Trophoblast cell (in vitro differentiated cells and primary cell): ENCODE data around the gene THOP1.
"Not testable (repeated sequence)": the region's sequence is repeated elsewhere in the genome, so short reads cannot be mapped to it uniquely, and the experiment has no call there.

Experiments
- DNase-seq, 2 donors: peaks; one replicate each; pipeline ENCODE4 v3.0.0-alpha.2; 2016
- H2AFZ ChIP-seq: 2 replicates; pipeline ENCODE4 v1.6.1; 2013; ENCODE audit warnings: low read length, moderate library complexity, mild to moderate bottlenecking; ENCODE audit not compliant: insufficient read depth, poor library complexity
- H2AK5ac ChIP-seq: 2 replicates; pipeline ENCODE4 v1.6.1; 2013; ENCODE audit warnings: mild to moderate bottlenecking, low read length
- H2BK120ac ChIP-seq: 2 replicates; pipeline ENCODE4 v1.6.1; 2013; ENCODE audit warnings: low read length, mild to moderate bottlenecking, moderate library complexity; ENCODE audit not compliant: insufficient read depth, poor library complexity
- H2BK12ac ChIP-seq: 2 replicates; pipeline ENCODE4 v1.6.1; 2013; ENCODE audit warnings: mild to moderate bottlenecking, low read length, moderate library complexity
- H2BK5ac ChIP-seq: 2 replicates; pipeline ENCODE4 v1.6.1; 2013; ENCODE audit warnings: low read length, low read depth, moderate library complexity, mild to moderate bottlenecking; ENCODE audit not compliant: poor library complexity
- H3K14ac ChIP-seq: 2 replicates; pipeline ENCODE4 v1.6.1; 2013; ENCODE audit warnings: mild to moderate bottlenecking, low read length
- H3K18ac ChIP-seq: 2 replicates; pipeline ENCODE4 v1.6.1; 2013; ENCODE audit warnings: mild to moderate bottlenecking, low read length
- H3K23ac ChIP-seq: 2 replicates; pipeline ENCODE4 v1.6.1; 2013; ENCODE audit warnings: low read length
- H3K27ac ChIP-seq: 2 replicates; pipeline ENCODE4 v1.5.1; 2013; ENCODE audit warnings: low read depth, mild to moderate bottlenecking, inconsistent platforms, low read length, moderate library complexity
- H3K27me3 ChIP-seq: 2 replicates; pipeline ENCODE4 v1.6.1; 2013; ENCODE audit warnings: inconsistent platforms, mild to moderate bottlenecking, low read length, moderate library complexity; ENCODE audit not compliant: insufficient read depth
- H3K36me3 ChIP-seq, 2 experiments: 1 replicate in 1 of 2; 2 replicates in 1 of 2; pipeline ENCODE4 v1.6.1; 2013; ENCODE audit warnings: low read length in 2 of 2, mild to moderate bottlenecking in 2 of 2, moderate library complexity in 1 of 2; ENCODE audit not compliant: insufficient read depth in 2 of 2, control insufficient read depth in 1 of 2
- H3K4ac ChIP-seq: 2 replicates; pipeline ENCODE4 v1.6.1; 2013; ENCODE audit warnings: low read depth, mild to moderate bottlenecking, low read length, moderate library complexity
- H3K4me1 ChIP-seq, 2 experiments: 1 replicate in 1 of 2; 2 replicates in 1 of 2; pipeline ENCODE4 v1.6.1; 2013; ENCODE audit warnings: low read length in 2 of 2, mild to moderate bottlenecking in 2 of 2, moderate library complexity in 1 of 2; ENCODE audit not compliant: insufficient read depth in 2 of 2, control insufficient read depth in 1 of 2
- H3K4me2 ChIP-seq: 2 replicates; pipeline ENCODE4 v1.6.1; 2013; ENCODE audit warnings: inconsistent platforms, mild to moderate bottlenecking, low read length, moderate library complexity
- H3K4me3 ChIP-seq: 2 replicates; pipeline ENCODE4 v1.5.1; 2013; ENCODE audit warnings: mild to moderate bottlenecking, low read depth, low read length, inconsistent platforms
- H3K79me1 ChIP-seq: one replicate; pipeline ENCODE4 v1.6.1; 2013; ENCODE audit warnings: low read length
- H3K79me2 ChIP-seq: 2 replicates; pipeline ENCODE4 v1.6.1; 2013; ENCODE audit warnings: low read length, mild to moderate bottlenecking; ENCODE audit not compliant: control insufficient read depth, insufficient read depth, poor library complexity
- H3K9ac ChIP-seq: 2 replicates; pipeline ENCODE4 v1.6.1; 2013; ENCODE audit warnings: mild to moderate bottlenecking, low read length
- H3K9me3 ChIP-seq: 2 replicates; pipeline ENCODE4 v1.6.1; 2013; ENCODE audit warnings: low read depth, mild to moderate bottlenecking, control low read depth, inconsistent platforms, low read length; ENCODE audit not compliant: insufficient read depth
- H4K12ac ChIP-seq: 2 replicates; pipeline ENCODE4 v1.6.1; 2013; ENCODE audit warnings: low read depth, mild to moderate bottlenecking, low read length, moderate library complexity
- H4K8ac ChIP-seq: 2 replicates; pipeline ENCODE4 v1.6.1; 2013; ENCODE audit warnings: low read depth, mild to moderate bottlenecking, low read length, moderate library complexity
- H4K91ac ChIP-seq: one replicate; pipeline ENCODE4 v1.6.1; 2013; ENCODE audit warnings: low read depth, mild to moderate bottlenecking, low read length, moderate library complexity
- WGBS: extraction: QIAGEN DNeasy Blood & Tissue Kit; methylation state at CpG from one replicate; pipeline ENCODE4 v1.1.7; 2013; ENCODE audit warnings: missing lambda C conversion rate; ENCODE audit not compliant: insufficient read length, insufficient coverage; ENCODE audit errors: extremely low coverage; 5-methylcytosine and 5-hydroxymethylcytosine counted together

The THOP1 gene

GRCh38 chr19:2816641-2817040, 31.3 kb downstream of the THOP1 start:
- Histone ChIP-seq H4K91ac (peak overlapping the region; percentile 56), H3K27ac (no peak overlapping the region), H3K4ac (no peak overlapping the region), H3K9ac (no peak overlapping the region), H3K79me1 (peaks cover 44% of the 10 kb centered on the region), H3K27me3 (no peaks in the 10 kb centered on the region), H4K8ac (no peak overlapping the region), H3K79me2 (peaks cover 18% of the 10 kb centered on the region), H3K4me1 (peaks cover 29 to 30% of the 10 kb centered on the region in 2 experiments), H2BK120ac (no peak overlapping the region), H3K14ac (no peak overlapping the region), H2AFZ (no peak overlapping the region), H2AK5ac (peak overlapping the region; percentile 52), H3K23ac (no peak overlapping the region), H2BK5ac (no peak overlapping the region), H4K12ac (no peak overlapping the region), H2BK12ac (peak overlapping the region; percentile 61), H3K4me3 (no peak overlapping the region), H3K36me3 (peaks cover 25 to 28% of the 10 kb centered on the region in 2 experiments), H3K4me2 (no peak overlapping the region), H3K9me3 (no peaks in the 10 kb centered on the region), H3K18ac (no peak overlapping the region)
- no peak for DNase-seq
- WGBS: no CpG with 5 or more reads among the region's 16 CpGs

- no CpG with 5 or more reads among the region's 22 CpGs for WGBS
- not testable (repeated sequence) for H2BK120ac ChIP-seq, H3K4me2 ChIP-seq
Measured at GRCh38 chr19:2817237-2817829, 32.0 kb downstream of the THOP1 start.

GRCh38 chr19:2819540-2820111, 34.3 kb downstream of the THOP1 start, which contains the start of gene ZNF554:
Gene ZNF554 (plus strand): TSS chr19:2819868. CDS start chr19:2820072, 204 bp downstream.
- peak; percentile 96 to 99 for DNase-seq
- peak within 1 kb of the TSS; percentile 90 for H3K18ac ChIP-seq
- H3K4me1 ChIP-seq: peaks cover 4% of the 10 kb centered on the region in 2 experiments
- H3K27ac ChIP-seq: no peak within 1 kb of the TSS
- H3K23ac ChIP-seq: no peak within 1 kb of the TSS
- peaks cover 3% of the 10 kb centered on the region for H3K9me3 ChIP-seq
- peak within 1 kb of the TSS; percentile 82 for H4K8ac ChIP-seq
- H3K4me2 ChIP-seq: peak within 1 kb of the TSS; percentile 80
- H3K79me1 ChIP-seq: peaks cover 20% of the 10 kb centered on the region
- H3K27me3 ChIP-seq: no peaks in the 10 kb centered on the region
- H3K79me2 ChIP-seq: peaks cover 7% of the 10 kb centered on the region
- H2BK120ac ChIP-seq: peak within 1 kb of the TSS; percentile 2
- H2BK5ac ChIP-seq: peak within 1 kb of the TSS; percentile 29
- H2AFZ ChIP-seq: peak within 1 kb of the TSS; percentile 93
- peak within 1 kb of the TSS; percentile 82 for H4K12ac ChIP-seq
- peak within 1 kb of the TSS; percentile 88 for H4K91ac ChIP-seq
- H3K14ac ChIP-seq: peak within 1 kb of the TSS; percentile 80
- H3K36me3 ChIP-seq: peaks cover 19 to 22% of the 10 kb centered on the region in 2 experiments
- H3K9ac ChIP-seq: peak within 1 kb of the TSS; percentile 36
- H3K4ac ChIP-seq: peak within 1 kb of the TSS; percentile 13
- peak within 1 kb of the TSS; percentile 70 for H2AK5ac ChIP-seq
- peak within 1 kb of the TSS; percentile 79 for H3K4me3 ChIP-seq
- H2BK12ac ChIP-seq: peak within 1 kb of the TSS; percentile 34
- WGBS: no CpG with 5 or more reads among the region's 64 CpGs

More at GRCh38 chr19:2817237-2817829, 32.0 kb downstream of the THOP1 start:
- not testable (repeated sequence) for H3K27ac ChIP-seq, H4K91ac ChIP-seq, H3K9me3 ChIP-seq, H3K27me3 ChIP-seq, H4K8ac ChIP-seq, H2AK5ac ChIP-seq, H3K23ac ChIP-seq, H3K4ac ChIP-seq, H3K9ac ChIP-seq, H4K12ac ChIP-seq, H3K18ac ChIP-seq, H2AFZ ChIP-seq
- Histone ChIP-seq H3K14ac (peak overlapping the region; percentile 59), H3K79me1 (peaks cover 40% of the 10 kb centered on the region), H3K36me3 (peaks cover 19 to 22% of the 10 kb centered on the region in 2 experiments), H2BK12ac (peak overlapping the region; percentile 15), H3K4me3 (peak overlapping the region; percentile 26), H3K4me1 (peaks cover 23 to 24% of the 10 kb centered on the region in 2 experiments), H2BK5ac (peak overlapping the region; percentile 8), H3K79me2 (peaks cover 18% of the 10 kb centered on the region)
- peak; percentile 68 to 76 for DNase-seq

GRCh38 chr19:2820112-2820702, 34.9 kb downstream of the THOP1 start:
- Histone ChIP-seq H3K4me2 (peak overlapping the region; percentile 80), H2AFZ (peak overlapping the region; percentile 93), H3K4me3 (peak overlapping the region; percentile 79), H3K79me2 (peaks cover 7% of the 10 kb centered on the region), H2BK120ac (peak overlapping the region; percentile 2), H3K27me3 (no peaks in the 10 kb centered on the region), H3K27ac (no peak overlapping the region), H2BK12ac (peak overlapping the region; percentile 15), H3K79me1 (peaks cover 17% of the 10 kb centered on the region), H3K4ac (peak overlapping the region; percentile 13), H3K9me3 (peaks cover 3% of the 10 kb centered on the region), H3K4me1 (peaks cover 3 to 4% of the 10 kb centered on the region in 2 experiments), H3K36me3 (peaks cover 14 to 17% of the 10 kb centered on the region in 2 experiments), H4K12ac (peak overlapping the region; percentile 82), H3K23ac (no peak overlapping the region), H4K8ac (peak overlapping the region; percentile 82), H3K14ac (peak overlapping the region; percentile 80), H3K18ac (peak overlapping the region; percentile 90), H2AK5ac (peak overlapping the region; percentile 70), H2BK5ac (peak overlapping the region; percentile 29), H3K9ac (peak overlapping the region; percentile 36), H4K91ac (peak overlapping the region; percentile 88)
- no CpG with 5 or more reads among the region's 36 CpGs for WGBS
- no peak for DNase-seq
